Spinal cord (tissue), 10 donors: Measurements from ENCODE around the gene GRK5. TPM values are rescaled to one million over a fixed set of nuclear protein-coding genes. Genes with fewer than 3 reads are reported as not detected.
A peak's percentile ranks its signal among the peaks of the same experiment; 100 is the strongest.

Experiments used
- DNase-seq, 6 donors: peaks; one replicate each; pipeline versions ENCODE4 v3.0.0 to v3.0.0-alpha.2; 2013 to 2015; ENCODE audit warnings: low spot score in 6 of 6, low read depth in 4 of 6
- H3K27ac ChIP-seq: one replicate; pipeline ENCODE4 v1.5.1; 2013; ENCODE audit warnings: low read depth, low read length, control low read depth
- H3K27me3 ChIP-seq: one replicate; pipeline ENCODE4 v1.6.1; 2013; ENCODE audit warnings: low read length; ENCODE audit not compliant: control insufficient read depth, insufficient read depth
- H3K36me3 ChIP-seq: one replicate; pipeline ENCODE4 v1.6.1; 2013; ENCODE audit warnings: low read length; ENCODE audit not compliant: control insufficient read depth, insufficient read depth
- H3K4me1 ChIP-seq: one replicate; pipeline ENCODE4 v1.6.1; 2013; ENCODE audit warnings: low read length; ENCODE audit not compliant: control insufficient read depth, insufficient read depth
- H3K4me3 ChIP-seq: one replicate; pipeline ENCODE4 v1.5.1; 2013; ENCODE audit warnings: low read depth, low read length, control low read depth
- H3K9me3 ChIP-seq: one replicate; pipeline ENCODE4 v1.6.1; 2013; ENCODE audit warnings: low read length; ENCODE audit not compliant: control insufficient read depth, insufficient read depth
- WGBS: methylation state at CpG from one replicate; pipeline ENCODE4 v1.1.5; 2013; ENCODE audit warnings: missing lambda C conversion rate; ENCODE audit not compliant: insufficient coverage; 5-methylcytosine and 5-hydroxymethylcytosine counted together
- polyA plus RNA-seq, 2 donors: library from polyadenylated mRNA; unstranded; fragments of 120-200 nt; gene quantifications; one replicate each; pipeline ENCODE4 v1.2.1, GENCODE V29; 2013; ENCODE audit not compliant: insufficient read length in 2 of 2
- total RNA-seq, 2 donors: library from RNA; depleted of rRNA in 1 of 2; stranded (reverse); fragments of 120-200 nt in 1 of 2; fragments of >200 nt in 1 of 2; gene quantifications; one replicate each; pipeline versions ENCODE4 v1.2.3 to v1.2.4, GENCODE V29; 2013 to 2014
- donor health status: healthy.

GRK5 gene
- total and polyA plus RNA-seq, 4 donors = 15.6 to 29.5 (median 25.6) TPM

- H3K36me3 ChIP-seq = no peaks in the 10 kb centered on the region
- H3K9me3 ChIP-seq = no peaks in the 10 kb centered on the region
- no CpG with 5 or more reads among the region's 3 CpGs for WGBS
- H3K4me1 ChIP-seq = peaks cover 26% of the 10 kb centered on the region
- no peak for DNase-seq
- H3K27ac ChIP-seq = peak overlapping the region; percentile 90
- H3K27me3 ChIP-seq = no peaks in the 10 kb centered on the region
- H3K4me3 ChIP-seq = peak overlapping the region; percentile 81
Observed at GRCh38 chr10:119208553-119208940, 1.2 kb downstream of the GRK5 start.

- Histone ChIP-seq H3K27ac (peak overlapping the region; percentile 90), H3K4me3 (peak overlapping the region; percentile 81), H3K4me1 (peaks cover 26% of the 10 kb centered on the region), H3K36me3 (no peaks in the 10 kb centered on the region), H3K27me3 (no peaks in the 10 kb centered on the region), H3K9me3 (no peaks in the 10 kb centered on the region)
- DNase-seq = peak in 5 of 6 donors; percentile 44 to 89 (median 57)
- WGBS = 16% methylated on average over 6 of the region's 15 CpGs
Observed at GRCh38 chr10:119209035-119209735, 1.8 kb downstream of the GRK5 start.

- peak in 1 of 6 donors; percentile 4 for DNase-seq
- Histone ChIP-seq H3K27ac (peak overlapping the region; percentile 60), H3K4me3 (peak overlapping the region; percentile 81), H3K4me1 (peaks cover 26% of the 10 kb centered on the region), H3K27me3 (no peaks in the 10 kb centered on the region), H3K36me3 (no peaks in the 10 kb centered on the region), H3K9me3 (no peaks in the 10 kb centered on the region)
- no CpG with 5 or more reads among the region's 9 CpGs for WGBS
Observed at GRCh38 chr10:119209736-119210355, 2.5 kb downstream of the GRK5 start.

- H3K4me3 ChIP-seq = no peak overlapping the region
- no peaks in the 10 kb centered on the region for H3K9me3 ChIP-seq
- no peaks in the 10 kb centered on the region for H3K36me3 ChIP-seq
- no peaks in the 10 kb centered on the region for H3K27me3 ChIP-seq
- WGBS = no CpG with 5 or more reads among the region's 2 CpGs
- peaks cover 26% of the 10 kb centered on the region for H3K4me1 ChIP-seq
- DNase-seq = no peak
- no peak overlapping the region for H3K27ac ChIP-seq
Observed at GRCh38 chr10:119210633-119211032, 3.3 kb downstream of the GRK5 start.

GRCh38 chr10:119211176-119211575, 3.8 kb downstream of the GRK5 start:
- Histone ChIP-seq H3K36me3 (no peaks in the 10 kb centered on the region), H3K27ac (peak overlapping the region; percentile 71), H3K27me3 (no peaks in the 10 kb centered on the region), H3K4me1 (peaks cover 20% of the 10 kb centered on the region), H3K4me3 (no peak overlapping the region), H3K9me3 (no peaks in the 10 kb centered on the region)
- WGBS = 90% methylated on average over 2 of the region's 3 CpGs
- peak in 1 of 6 donors; percentile 54 for DNase-seq

GRCh38 chr10:119211625-119212441, 4.5 kb downstream of the GRK5 start:
- peak overlapping the region; percentile 71 for H3K27ac ChIP-seq
- peaks cover 16% of the 10 kb centered on the region for H3K4me1 ChIP-seq
- H3K36me3 ChIP-seq = no peaks in the 10 kb centered on the region
- DNase-seq = no peak
- H3K27me3 ChIP-seq = no peaks in the 10 kb centered on the region
- no peaks in the 10 kb centered on the region for H3K9me3 ChIP-seq
- no peak overlapping the region for H3K4me3 ChIP-seq
- 37% methylated on average over 7 of the region's 12 CpGs for WGBS

- no CpG with 5 or more reads among the region's 2 CpGs for WGBS
- Histone ChIP-seq H3K27me3 (no peaks in the 10 kb centered on the region), H3K27ac (no peak overlapping the region), H3K9me3 (no peaks in the 10 kb centered on the region), H3K4me1 (no peaks in the 10 kb centered on the region), H3K4me3 (no peak overlapping the region), H3K36me3 (no peaks in the 10 kb centered on the region)
- no peak for DNase-seq
Observed at GRCh38 chr10:119215371-119215770, 8.0 kb downstream of the GRK5 start.

- no peaks in the 10 kb centered on the region for H3K27me3 ChIP-seq
- H3K27ac ChIP-seq = no peak overlapping the region
- 100% methylated on average over 3 of the region's 5 CpGs for WGBS
- H3K4me1 ChIP-seq = no peaks in the 10 kb centered on the region
- no peaks in the 10 kb centered on the region for H3K9me3 ChIP-seq
- no peak overlapping the region for H3K4me3 ChIP-seq
- H3K36me3 ChIP-seq = no peaks in the 10 kb centered on the region
- DNase-seq = no peak
Observed at GRCh38 chr10:119216127-119216526, 8.8 kb downstream of the GRK5 start.

GRCh38 chr10:119217401-119217800, 10.0 kb downstream of the GRK5 start:
- H3K4me3 ChIP-seq = no peak overlapping the region
- H3K27me3 ChIP-seq = no peaks in the 10 kb centered on the region
- WGBS = 95% methylated on average over 5 of the region's 9 CpGs
- H3K36me3 ChIP-seq = no peaks in the 10 kb centered on the region
- no peaks in the 10 kb centered on the region for H3K9me3 ChIP-seq
- H3K27ac ChIP-seq = no peak overlapping the region
- H3K4me1 ChIP-seq = peaks cover 3% of the 10 kb centered on the region
- no peak for DNase-seq
